GM12801 (cell line): ENCODE data around the gene NAT14.

Source experiments
- CTCF ChIP-seq: IDR thresholded peaks from one replicate; pipeline ENCODE4 v1.5.1; 2011; ENCODE audit warnings: control low read depth; ENCODE audit not compliant: insufficient read length; ENCODE audit errors: extremely low read depth

Gene NAT14

GRCh38 chr19:55502197-55502952 lies 17.4 kb downstream of the NAT14 start:
- no peak for TF ChIP-seq CTCF

- no peak for TF ChIP-seq CTCF
Measured at GRCh38 chr19:55503157-55503501, 18.1 kb downstream of the NAT14 start.

- peak; percentile 4 for TF ChIP-seq CTCF
Measured at GRCh38 chr19:55503502-55504251, 18.7 kb downstream of the NAT14 start.

GRCh38 chr19:55504252-55504603 lies 19.2 kb downstream of the NAT14 start:
- no peak for TF ChIP-seq CTCF

- TF ChIP-seq CTCF = no peak
Measured at GRCh38 chr19:55504981-55505380, 20.0 kb downstream of the NAT14 start.

GRCh38 chr19:55508120-55508519 lies 23.1 kb downstream of the NAT14 start:
- no peak for TF ChIP-seq CTCF

GRCh38 chr19:55516878-55517620 lies 32.1 kb downstream of the NAT14 start:
- TF ChIP-seq CTCF = no peak
